ENCODE measurements around the gene DLGAP4.

- no peak for TF ChIP-seq ELF4 (IDR thresholded peaks at IDR 0.05)
- TF ChIP-seq PKNOX1 (IDR thresholded peaks at IDR 0.05) = no peak
- no peak for TF ChIP-seq SP1 (IDR thresholded peaks at IDR 0.05)
- TF ChIP-seq SUZ12 (IDR thresholded peaks at IDR 0.05) = no peak
- TF ChIP-seq ZNF384 (IDR thresholded peaks at IDR 0.05) = no peak
- TF ChIP-seq FOXA1 (IDR thresholded peaks at IDR 0.05) = no peak
- no peak for TF ChIP-seq FOXM1 (IDR thresholded peaks at IDR 0.05; ENCODE audit: borderline replicate concordance)
- TF ChIP-seq FOXK2 (IDR thresholded peaks at IDR 0.05) = no peak
- TF ChIP-seq BHLHE40 (IDR thresholded peaks at IDR 0.05; ENCODE audit: borderline replicate concordance) = no peak
- no peak for TF ChIP-seq L3MBTL2 (conservative IDR thresholded peaks at IDR 0.05)
- no peak for TF ChIP-seq NFRKB (IDR thresholded peaks at IDR 0.05)
- no peak for TF ChIP-seq TARDBP (IDR thresholded peaks at IDR 0.05)
- no peak for TF ChIP-seq ARNT (IDR thresholded peaks at IDR 0.05)
These were observed 7.8 kb downstream of the DLGAP4 start for GRCh38 chr20:36313926-36314325.
